Heart left ventricle (tissue), 16 donors: ENCODE data around the gene PHTF1. TPM values are rescaled to one million over a fixed set of nuclear protein-coding genes. Genes with fewer than 3 reads are reported as not detected.

Experiments used
- ATAC-seq, 4 donors: fragments of 200-7000 bp; cut with Tn5 transposase; one replicate each; pipeline ENCODE4 v1.9.1; 2020 to 2022; ENCODE audit warnings: moderate library complexity in 4 of 4, mild to moderate bottlenecking in 3 of 4, moderate number of reproducible peaks in 1 of 4
- DNase-seq, 5 donors: peaks; one replicate each; pipeline ENCODE4 v3.0.0-alpha.2; 2020
- H3K27ac ChIP-seq, 12 donors: fragments of 200-600 bp; sonication (generic) in 4 of 12; one replicate each; pipeline versions ENCODE4 v1.5.0 to v1.8.0; 2016 to 2022; ENCODE audit warnings: mild to moderate bottlenecking in 2 of 12
- H3K27me3 ChIP-seq, 9 donors: fragments of 200-600 bp; sonication (generic) in 2 of 9; one replicate each; pipeline versions ENCODE4 v1.5.1 to v1.8.0; 2016 to 2022; ENCODE audit warnings: mild to moderate bottlenecking in 3 of 9
- H3K36me3 ChIP-seq, 9 donors: fragments of 200-600 bp; sonication (generic) in 2 of 9; one replicate each; pipeline versions ENCODE4 v1.5.0 to v1.8.0; 2018 to 2022; ENCODE audit warnings: mild to moderate bottlenecking in 2 of 9
- H3K4me1 ChIP-seq, 12 donors: fragments of 200-600 bp; sonication (generic) in 4 of 12; one replicate each; pipeline versions ENCODE4 v1.5.0 to v1.8.0; 2016 to 2022; ENCODE audit warnings: mild to moderate bottlenecking in 3 of 12
- H3K4me3 ChIP-seq, 12 donors: fragments of 200-600 bp; sonication (generic) in 4 of 12; one replicate each; pipeline versions ENCODE4 v1.5.0 to v1.8.0; 2017 to 2022; ENCODE audit warnings: mild to moderate bottlenecking in 9 of 12, moderate library complexity in 4 of 12
- H3K9me3 ChIP-seq, 12 donors: fragments of 200-600 bp; sonication (generic) in 4 of 12; one replicate each; pipeline versions ENCODE4 v1.5.0 to v1.8.0; 2016 to 2022; ENCODE audit warnings: mild to moderate bottlenecking in 1 of 12
- CTCF ChIP-seq, 12 donors: fragments of 200-600 bp; sonication (generic) in 4 of 12; IDR thresholded peaks; one replicate each; pipeline versions ENCODE4 v1.5.0 to v1.8.0; 2018 to 2022; ENCODE audit warnings: antibody characterized with exemption in 12 of 12, mild to moderate bottlenecking in 5 of 12
- POLR2A ChIP-seq, 2 donors: fragments of 450-650 bp; IDR thresholded peaks; one replicate each; pipeline ENCODE4 v1.6.1; 2017; ENCODE audit warnings: antibody characterized with exemption in 2 of 2, mild to moderate bottlenecking in 2 of 2, moderate library complexity in 2 of 2
- WGBS, 4 donors: extraction: QIAGEN DNeasy Blood & Tissue Kit in 2 of 4; methylation state at CpG; one replicate each; pipeline versions ENCODE4 v1.1.5 to v1.1.7; 2013 to 2018; 5-methylcytosine and 5-hydroxymethylcytosine counted together
- intact Hi-C, 10 donors: fragments of 100-400 bp; cut with DNase I; formaldehyde crosslinking; loops; one replicate each; pipeline versions ENCODE4 v1.11.1 to v1.14.2; 2022
- polyA plus RNA-seq, 2 donors: library from polyadenylated mRNA; stranded (reverse); fragments of 200-250 nt; gene quantifications; one replicate each; pipeline ENCODE4 v1.2.3, GENCODE V29; 2013
- total RNA-seq, 9 donors: library from RNA; depleted of rRNA in 2 of 9; stranded (reverse); fragments of >200 nt in 2 of 9; fragmentation: NEBNext Ultra II Directional in 3 of 9; extraction: Animal tissue kit (Norgen Biotek cat#: 25700) in 3 of 9; gene quantifications; one replicate each; pipeline versions ENCODE4 v1.1.0 to v1.2.4, GENCODE V29; 2016 to 2023
- donor health status: ischemic (EF 13 %, LVEDD 7.1; RV severe dilation, severe dysfunction).
- donor health status: healthy with polysubstance abuse.
- donor health status: DM: no; HTN: yes; CAD: no.
- donor health status: DM: no; HTN: no; CAD: no.
- donor health status: ischemic (EF 25% LVEDD 6.9; RV normal size, moderate dysfunction).
- donor health status: ischemic (EF 25% LVEDD 5.7; RV mildly dilated, moderate dysfunction).
- donor health status: healthy.
- donor health status: DM: yes; HTN: yes; CAD: no.
- donor health status: ischemic (EF 35%, LVEDD 5.7; RV mildly dilated, moderate dysfunction).
- donor health status: nonischemic (EF 11% LVEDD 7.7; RV severe dilation, severe dysfunction).
- donor health status: DM: yes; HTN: yes; CAD: no.
- donor health status: PGD.
- donor health status: ischemic (EF 29% LVEDD 5.4; RV normal size, mild dysfunction).
- donor health status: nonischemic (EF 23%, LVEDD 6.1; RV moderate dilation, normal function).

The PHTF1 gene
- total and polyA plus RNA-seq, 11 donors, result 3.2 to 19.7 (median 11.9) TPM

GRCh38 chr1:113797472-113797871 lies 38.2 kb upstream of the PHTF1 start:
- no peak for DNase-seq

GRCh38 chr1:113793878-113794834 lies 34.9 kb upstream of the PHTF1 start:
- Histone ChIP-seq H3K4me3 (no peak overlapping the region), H3K27me3 (no peaks in the 10 kb centered on the region), H3K9me3 (no peaks in the 10 kb centered on the region), H3K36me3 (peaks cover 0 to 47% (median 31%) of the 10 kb centered on the region in 9 donors), H3K4me1 (peaks cover 0 to 51% (median 22%) of the 10 kb centered on the region in 12 donors), H3K27ac (peak overlapping the region in 7 of 12 donors; percentile 10 to 63 (median 22))
- no peak for TF ChIP-seq POLR2A (IDR thresholded peaks at IDR 0.05)
- no peak for TF ChIP-seq CTCF (IDR thresholded peaks at IDR 0.05)
- no peak for DNase-seq
- intact Hi-C loops, result no loop called here
- WGBS, 4 donors, result 73 to 82% (median 76%) methylated on average over 9 of the region's 9 CpGs
- peak; percentile 69 to 90 (median 86) for ATAC-seq

More at GRCh38 chr1:113797472-113797871, 38.2 kb upstream of the PHTF1 start:
- Histone ChIP-seq H3K4me1 (peaks cover 0 to 58% (median 30%) of the 10 kb centered on the region in 12 donors), H3K27me3 (no peaks in the 10 kb centered on the region), H3K4me3 (no peak overlapping the region), H3K36me3 (peaks cover 0 to 38% (median 31%) of the 10 kb centered on the region in 9 donors), H3K9me3 (no peaks in the 10 kb centered on the region), H3K27ac (no peak overlapping the region)
- TF ChIP-seq POLR2A (IDR thresholded peaks at IDR 0.05) (no peak), CTCF (IDR thresholded peaks at IDR 0.05) (no peak)
- ATAC-seq, result no peak
- WGBS, 4 donors, result 75 to 86% (median 80%) methylated on average over 4 of the region's 4 CpGs
- intact Hi-C loops, result no loop called here

- H3K9me3 ChIP-seq, result no peaks in the 10 kb centered on the region
- ATAC-seq, result no peak
- H3K36me3 ChIP-seq, result peaks cover 0 to 46% (median 31%) of the 10 kb centered on the region in 9 donors
- no peak overlapping the region for H3K4me3 ChIP-seq
- peaks cover 0 to 52% (median 18%) of the 10 kb centered on the region in 12 donors for H3K4me1 ChIP-seq
- intact Hi-C loops, result no loop called here
- TF ChIP-seq CTCF (IDR thresholded peaks at IDR 0.05), result no peak
- TF ChIP-seq POLR2A (IDR thresholded peaks at IDR 0.05), result no peak
- no peaks in the 10 kb centered on the region for H3K27me3 ChIP-seq
- DNase-seq, result no peak
- peak overlapping the region in 1 of 12 donors; percentile 34 for H3K27ac ChIP-seq
- 88 to 97% (median 90%) methylated on average over 1 of the region's 1 CpG for WGBS, 4 donors
These were observed 33.7 kb upstream of the PHTF1 start for GRCh38 chr1:113792986-113793385.

- Histone ChIP-seq H3K9me3 (no peaks in the 10 kb centered on the region), H3K36me3 (peaks cover 0 to 41% (median 27%) of the 10 kb centered on the region in 9 donors), H3K27me3 (no peaks in the 10 kb centered on the region), H3K4me1 (peaks cover 0 to 47% (median 18%) of the 10 kb centered on the region in 12 donors), H3K4me3 (no peak overlapping the region), H3K27ac (peak overlapping the region in 1 of 12 donors; percentile 34)
- ATAC-seq, result no peak
- TF ChIP-seq POLR2A (IDR thresholded peaks at IDR 0.05) (no peak), CTCF (IDR thresholded peaks at IDR 0.05) (no peak)
- no peak for DNase-seq
- intact Hi-C loops, result no loop called here
- 80 to 87% (median 86%) methylated on average over 5 of the region's 5 CpGs for WGBS, 4 donors
These were observed 33.2 kb upstream of the PHTF1 start for GRCh38 chr1:113792471-113792870.
